BJ (cell line): ENCODE data around the gene TRAF3IP1. TPM values are rescaled to one million over a fixed set of nuclear protein-coding genes. Genes with fewer than 3 reads are reported as not detected.
"Not testable (repeated sequence)": the region's sequence is repeated elsewhere in the genome, so short reads cannot be mapped to it uniquely, and the experiment has no call there.

ENCODE experiments used
- CTCF ChIA-PET: fragments of 350-600 bp; formaldehyde crosslinking; extraction: SDS; loops from one replicate; lab custom pipeline; 2021; ENCODE audit warnings: antibody characterized with exemption, inconsistent platforms; lab: Yijun Ruan, JAX
- POLR2A ChIA-PET: fragments of 300-600 bp; sonication (Branson Sonifier 250); formaldehyde crosslinking; extraction: SDS; loops from one replicate; lab custom pipeline; 2021; ENCODE audit warnings: antibody characterized with exemption; lab: Charles Lee
- DNase-seq: peaks from one replicate; pipeline ENCODE4 v3.0.0-alpha.2; 2011; ENCODE audit warnings: low read depth
- H3K27me3 ChIP-seq: 2 replicates; pipeline ENCODE4 v1.6.0; 2011; ENCODE audit warnings: low read length; ENCODE audit not compliant: control insufficient read depth, insufficient read depth
- H3K36me3 ChIP-seq: 2 replicates; pipeline ENCODE4 v1.5.1; 2011; ENCODE audit warnings: low read length; ENCODE audit not compliant: control insufficient read depth, insufficient read depth
- H3K4me3 ChIP-seq: 2 replicates; pipeline ENCODE4 v1.5.1; 2011; ENCODE audit warnings: low read depth, mild to moderate bottlenecking, control low read depth, low read length
- CTCF ChIP-seq: IDR thresholded peaks from 2 replicates; pipeline ENCODE4 v1.5.1; 2011; ENCODE audit warnings: low read depth, mild to moderate bottlenecking, control low read depth, inconsistent platforms, low read length, moderate library complexity; ENCODE audit not compliant: insufficient read depth
- polyA plus RNA-seq: library from polyadenylated mRNA; depleted of rRNA; stranded (reverse); fragments of >200 nt; gene quantifications from 2 replicates; pipeline ENCODE4 v1.2.3, GENCODE V29; 2011

TRAF3IP1 gene
- polyA plus RNA-seq, 1 experiment: 5.8 TPM

DNA sequence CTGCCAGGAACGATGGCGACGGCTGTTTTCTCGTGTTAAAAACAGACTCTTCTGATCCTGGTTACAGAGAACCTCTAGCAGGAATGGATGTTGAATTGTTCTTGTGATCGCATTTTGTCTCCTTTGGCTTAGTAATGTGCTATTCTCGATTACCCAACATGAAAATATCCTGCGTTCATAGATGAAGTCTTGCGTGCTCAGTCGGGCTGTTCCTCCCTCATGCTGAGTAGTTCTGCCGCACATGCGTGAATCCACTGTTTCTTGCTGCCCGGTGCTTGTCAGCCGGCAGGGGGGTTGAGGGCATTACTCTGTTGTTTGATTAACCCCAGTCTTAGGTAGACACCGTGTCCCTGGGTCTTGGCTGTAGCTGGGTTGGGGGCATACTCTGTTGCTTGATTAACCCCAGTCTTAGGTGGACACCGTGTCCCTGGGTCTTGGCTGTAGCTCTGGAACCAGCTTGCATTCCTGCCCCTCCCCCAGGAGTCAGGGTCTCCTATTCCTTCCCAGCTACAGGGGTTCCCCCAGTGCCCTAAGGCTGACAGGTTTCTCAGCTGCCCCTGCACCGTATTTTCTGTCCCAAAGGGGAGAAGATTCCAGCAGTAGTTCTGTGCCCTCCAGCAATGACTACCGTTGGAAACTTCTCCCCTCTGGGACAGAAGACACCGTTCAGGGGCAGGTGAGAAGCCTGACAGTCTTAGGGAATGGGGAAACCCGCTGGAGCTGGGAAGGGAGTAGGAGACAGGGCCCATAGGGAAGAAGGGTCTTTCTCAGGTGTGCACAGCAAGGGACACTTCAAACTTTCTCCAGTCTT lies 84.3 kb downstream of the TRAF3IP1 start:
- ChIA-PET POLR2A (no interaction called here), CTCF (interaction anchor here (1.4 kb wide), 1 partner anchor 25 kb away, joined by 3 read pairs; no protein-coding TSS in a partner anchor)
- no peak for TF ChIP-seq CTCF
- Histone ChIP-seq H3K27me3 (no peaks in the 10 kb centered on the region), H3K4me3 (no peak overlapping the region), H3K36me3 (peaks cover 2% of the 10 kb centered on the region)
- no peak for DNase-seq

DNA sequence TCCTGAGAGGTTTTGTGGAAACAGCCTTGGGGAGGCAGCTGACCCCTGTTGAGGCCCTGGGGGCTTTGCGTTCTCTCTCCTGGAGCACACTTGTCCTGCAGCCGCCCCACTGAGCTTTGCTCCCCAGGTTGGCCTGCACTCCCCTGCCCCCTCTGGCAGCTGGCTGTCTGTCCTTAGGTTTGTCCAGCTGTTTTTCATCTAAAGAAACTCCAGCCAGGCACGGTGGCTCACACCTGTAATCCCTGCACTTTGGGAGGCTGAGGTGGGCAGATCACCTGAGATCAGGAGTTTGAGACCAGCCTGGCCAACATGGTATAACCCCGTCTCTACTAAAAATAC lies 84.9 kb downstream of the TRAF3IP1 start:
- POLR2A ChIA-PET, H3K36me3 ChIP-seq, DNase-seq, H3K4me3 ChIP-seq, H3K27me3 ChIP-seq: not testable (repeated sequence)
- CTCF ChIA-PET: interaction anchor here (1.4 kb wide), 1 partner anchor 26 kb away, joined by 3 read pairs; no protein-coding TSS in a partner anchor

DNA sequence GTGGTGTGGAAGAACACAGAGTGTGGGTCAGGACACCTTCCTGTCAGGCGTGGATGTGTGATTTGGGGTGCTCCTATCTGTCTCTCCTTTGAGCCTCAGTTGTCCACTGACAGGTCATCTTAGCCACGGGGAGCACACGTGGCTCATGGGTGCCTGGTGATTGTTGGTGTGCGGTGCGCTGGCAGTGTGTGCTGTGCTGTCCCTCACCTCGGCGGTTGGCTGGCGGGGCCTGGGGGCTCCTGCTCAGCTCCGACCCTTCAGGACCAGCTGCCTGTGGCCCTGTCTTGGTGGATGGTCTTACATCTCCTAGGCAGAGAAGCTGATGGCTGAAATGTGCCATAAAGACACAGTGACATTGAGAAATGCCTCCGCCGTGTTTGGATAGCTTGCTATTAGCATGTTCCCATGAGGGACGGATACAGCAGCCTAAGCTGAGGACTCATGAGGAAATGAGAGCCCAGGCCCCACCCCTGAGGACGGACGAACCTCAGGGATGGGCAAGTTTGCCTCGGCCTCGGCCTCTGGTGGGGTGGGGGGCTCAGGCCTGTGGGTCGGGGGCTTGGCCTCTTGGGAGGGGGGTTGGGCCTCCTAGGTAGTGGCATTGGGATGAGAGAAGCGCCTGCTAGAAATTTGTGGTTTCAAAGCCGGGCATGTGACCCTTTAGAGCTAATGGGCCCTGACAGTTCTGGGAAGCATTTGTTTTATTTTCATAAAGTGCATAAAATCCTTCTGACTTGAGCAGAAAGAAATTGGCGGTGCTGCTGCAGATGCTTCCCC lies 86.1 kb downstream of the TRAF3IP1 start:
- Histone ChIP-seq H3K36me3 (peaks cover 3% of the 10 kb centered on the region), H3K4me3 (no peak overlapping the region), H3K27me3 (no peaks in the 10 kb centered on the region)
- ChIA-PET POLR2A (interaction anchor here (0.5 kb wide), 1 partner anchor 58 kb away, joined by 3 read pairs; no protein-coding TSS in a partner anchor), CTCF (interaction anchor here (1.1 kb wide), 1 partner anchor 53 kb away, joined by 3 read pairs; no protein-coding TSS in a partner anchor)
- TF ChIP-seq CTCF: no peak
- DNase-seq: no peak

DNA sequence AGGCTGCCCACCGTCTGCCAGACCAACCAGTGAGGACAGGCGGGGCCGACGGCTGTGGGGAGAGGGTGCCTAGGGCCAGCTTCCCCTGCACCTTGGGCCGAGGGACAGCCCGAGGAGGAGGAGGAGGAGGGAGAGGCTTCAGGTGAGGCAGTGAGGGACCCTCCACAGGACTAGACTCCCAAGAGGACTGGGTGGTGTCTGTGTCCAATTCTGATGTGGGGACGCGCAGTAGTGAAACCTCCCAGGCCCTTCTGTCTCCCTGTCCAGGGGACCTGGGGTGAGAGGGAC lies 86.6 kb downstream of the TRAF3IP1 start:
- Histone ChIP-seq H3K27me3 (no peaks in the 10 kb centered on the region), H3K36me3 (peaks cover 1% of the 10 kb centered on the region; the same call in 1 of the 2 replicates), H3K4me3 (no peak overlapping the region)
- no peak for TF ChIP-seq CTCF
- DNase-seq: no peak
- CTCF ChIA-PET: interaction anchor here (1.1 kb wide), 1 partner anchor 53 kb away, joined by 3 read pairs; no protein-coding TSS in a partner anchor
- POLR2A ChIA-PET: interaction anchor here (0.5 kb wide), 1 partner anchor 58 kb away, joined by 3 read pairs; no protein-coding TSS in a partner anchor

- H3K27me3 ChIP-seq: no peaks in the 10 kb centered on the region
- H3K36me3 ChIP-seq: peaks cover 1% of the 10 kb centered on the region; the same call in 1 of the 2 replicates
- no peak for TF ChIP-seq CTCF
- DNase-seq: no peak
- H3K4me3 ChIP-seq: no peak overlapping the region
- ChIA-PET POLR2A (no interaction called here), CTCF (no interaction called here)
These were observed 87.2 kb downstream of the TRAF3IP1 start for GRCh38 chr2:238407566-238407965.
